SK-N-SH (cell line): ENCODE data around the gene FRMD7.
A peak's percentile ranks its signal among the peaks of the same experiment; 100 is the strongest.

ENCODE experiments used
- CTCF ChIP-seq: fragments of 200-600 bp; sonication (generic); IDR thresholded peaks from 2 replicates; pipeline ENCODE4 v1.6.1; 2017; ENCODE audit warnings: antibody characterized with exemption, mild to moderate bottlenecking, moderate library complexity
- POLR2AphosphoS5 ChIP-seq: IDR thresholded peaks from 2 replicates; pipeline ENCODE4 v1.6.1; 2012; ENCODE audit warnings: low read depth, low read length
- SMC3 ChIP-seq: IDR thresholded peaks from 2 replicates; pipeline ENCODE4 v1.6.1; 2012; ENCODE audit warnings: low read depth, low read length, improper control_type of control experiment
- TCF12 ChIP-seq: IDR thresholded peaks from 2 replicates; pipeline ENCODE4 v1.4.0; 2012

GRCh38 chrX:132092439-132093065, 35.3 kb downstream of the FRMD7 start:
- TF ChIP-seq SMC3 (peak; percentile 53), CTCF (peak; percentile 79), TCF12 (no peak), POLR2AphosphoS5 (no peak)
